HepG2 (cell line): Measurements from ENCODE around the gene NEURL3. TPM values are rescaled to one million over a fixed set of nuclear protein-coding genes. Genes with fewer than 3 reads are reported as not detected.

Experiments
- ASH2L ChIP-seq: fragments of 300-600, 200-600 bp; sonication (generic); IDR thresholded peaks from 2 replicates; pipeline ENCODE4 v1.7.0; 2017; ENCODE audit warnings: low read depth, mild to moderate bottlenecking, moderate library complexity, mixed read lengths, low read length; ENCODE audit not compliant: insufficient read length
- ATM ChIP-seq: fragments of 450-650 bp; IDR thresholded peaks from 2 replicates; pipeline ENCODE4 v1.7.1; 2017; ENCODE audit warnings: mild to moderate bottlenecking, borderline replicate concordance
- KAT8 ChIP-seq: IDR thresholded peaks from 2 replicates; pipeline ENCODE4 v1.6.1; 2016; ENCODE audit warnings: missing genetic modification reagents, missing compliant biosample characterization
- KMT2B ChIP-seq: IDR thresholded peaks from 2 replicates; pipeline ENCODE4 v1.6.1; 2016; ENCODE audit warnings: missing genetic modification reagents, missing compliant biosample characterization
- MAZ ChIP-seq, 2 experiments: sonication (generic) in 1 of 2; formaldehyde crosslinking in 1 of 2; IDR thresholded peaks; 2 replicates each; pipeline versions ENCODE4 v1.5.0 to v1.6.1; 2012 to 2020; ENCODE audit warnings: low read depth in 2 of 2, mild to moderate bottlenecking in 2 of 2, borderline replicate concordance in 1 of 2, improper control_type of control experiment in 1 of 2, low read length in 1 of 2, missing genetic modification reagents in 1 of 2, moderate library complexity in 1 of 2
- NR2F1 ChIP-seq, 2 experiments: fragments of 450-650 bp in 1 of 2; formaldehyde crosslinking in 1 of 2; IDR thresholded peaks; 2 replicates each; pipeline versions ENCODE4 v1.5.0 to v1.6.1; 2016 to 2020; ENCODE audit warnings: mild to moderate bottlenecking in 1 of 2, missing compliant biosample characterization in 1 of 2, missing genetic modification reagents in 1 of 2, moderate library complexity in 1 of 2
- PATZ1 ChIP-seq: sonication (generic); formaldehyde crosslinking; IDR thresholded peaks from 2 replicates; pipeline ENCODE4 v1.4.0; 2020; ENCODE audit warnings: missing genetic modification reagents
- SMARCC2 ChIP-seq: fragments of 450-650 bp; IDR thresholded peaks from 2 replicates; pipeline ENCODE4 v1.6.1; 2017; ENCODE audit warnings: antibody characterized with exemption, mild to moderate bottlenecking
- ZNF18 ChIP-seq: sonication (generic); formaldehyde crosslinking; IDR thresholded peaks from 2 replicates; pipeline ENCODE4 v1.8.0; 2022; ENCODE audit warnings: mild to moderate bottlenecking, missing genetic modification reagents; ENCODE audit not compliant: insufficient replicate concordance
- ZNF577 ChIP-seq: sonication (generic); formaldehyde crosslinking; IDR thresholded peaks from 2 replicates; pipeline ENCODE4 v1.4.0; 2020; ENCODE audit warnings: mild to moderate bottlenecking, low read depth, missing genetic modification reagents, borderline replicate concordance
- ZNF597 ChIP-seq: sonication (generic); formaldehyde crosslinking; IDR thresholded peaks from 2 replicates; pipeline ENCODE4 v1.5.0; 2020; ENCODE audit warnings: missing genetic modification reagents
- ZSCAN5A ChIP-seq: sonication (generic); formaldehyde crosslinking; IDR thresholded peaks from 2 replicates; pipeline ENCODE4 v1.8.0; 2022; ENCODE audit warnings: mild to moderate bottlenecking, missing genetic modification reagents, borderline replicate concordance
- polyA plus RNA-seq, 8 experiments: library from polyadenylated mRNA; depleted of rRNA in 3 of 8; stranded (reverse) in 7 of 8; unstranded in 1 of 8; fragments of >200 nt; fragmentation: Illumina TruSeq in 4 of 8; extraction: Trizol in 4 of 8; gene quantifications; 2 replicates each; pipeline versions ENCODE4 v1.2.1 to v1.2.3, GENCODE V29; 2011 to 2016; ENCODE audit warnings: low read depth in 4 of 8, missing spikeins in 1 of 8, mixed read lengths in 1 of 8; ENCODE audit not compliant: insufficient read depth in 1 of 8
- total RNA-seq, 5 experiments: library from RNA; depleted of rRNA; stranded (reverse); fragments of >200 nt; fragmentation: Illumina TruSeq; extraction: Trizol; gene quantifications; 2 replicates each; pipeline ENCODE4 v1.2.3, GENCODE V29; 2016; ENCODE audit warnings: low read depth in 1 of 5
- TF ChIP-seq, protein P1 (sequence below): sonication (generic); formaldehyde crosslinking; IDR thresholded peaks from 2 replicates; pipeline ENCODE4 v1.4.0; 2020; ENCODE audit warnings: mild to moderate bottlenecking, missing genetic modification reagents, borderline replicate concordance

The NEURL3 gene
- total and polyA plus RNA-seq, 2 of the 13 experiments (the other 11 are each of a cell fraction or from before 2014, with no cell fraction given) = 0.16 to 1.2 TPM

GRCh38 chr2:96501886-96502810 lies 3.0 kb downstream of the NEURL3 start (continued):
- no peak for TF ChIP-seq ZNF597 (CRISPR knock-in tag)
- TF ChIP-seq ZSCAN5A (CRISPR knock-in tag) = no peak
- TF ChIP-seq ASH2L = no peak
- TF ChIP-seq, protein P1, sequence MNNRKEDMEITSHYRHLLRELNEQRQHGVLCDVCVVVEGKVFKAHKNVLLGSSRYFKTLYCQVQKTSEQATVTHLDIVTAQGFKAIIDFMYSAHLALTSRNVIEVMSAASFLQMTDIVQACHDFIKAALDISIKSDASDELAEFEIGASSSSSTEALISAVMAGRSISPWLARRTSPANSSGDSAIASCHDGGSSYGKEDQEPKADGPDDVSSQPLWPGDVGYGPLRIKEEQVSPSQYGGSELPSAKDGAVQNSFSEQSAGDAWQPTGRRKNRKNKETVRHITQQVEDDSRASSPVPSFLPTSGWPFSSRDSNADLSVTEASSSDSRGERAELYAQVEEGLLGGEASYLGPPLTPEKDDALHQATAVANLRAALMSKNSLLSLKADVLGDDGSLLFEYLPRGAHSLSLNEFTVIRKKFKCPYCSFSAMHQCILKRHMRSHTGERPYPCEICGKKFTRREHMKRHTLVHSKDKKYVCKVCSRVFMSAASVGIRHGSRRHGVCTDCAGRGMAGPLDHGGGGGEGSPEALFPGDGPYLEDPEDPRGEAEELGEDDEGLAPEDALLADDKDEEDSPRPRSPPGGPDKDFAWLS (CRISPR knock-in tag) = no peak
- TF ChIP-seq ZNF18 = no peak
- no peak for TF ChIP-seq PATZ1
- TF ChIP-seq MAZ (IDR thresholded peaks at IDR 0.05; ENCODE audit: borderline replicate concordance, low read depth, low read length) = no peak
- TF ChIP-seq MAZ (CRISPR knock-in tag; IDR thresholded peaks at IDR 0.05; ENCODE audit: low read depth) = peak; percentile 48
- TF ChIP-seq SMARCC2 = no peak
- TF ChIP-seq ATM = no peak
- TF ChIP-seq NR2F1 (CRISPR knock-in tag; IDR thresholded peaks at IDR 0.05) = 0 out of 4 replicates have a peak, but pooled peaks of 1 of the 2 experiments have one; percentile 40
- TF ChIP-seq ZNF577 (CRISPR knock-in tag) = no peak
- TF ChIP-seq KMT2B (CRISPR knock-in tag) = peak; percentile 69
- TF ChIP-seq KAT8 (CRISPR knock-in tag) = peak; percentile 49; the same call in 1 of the 2 replicates
